WTC11 (cell line): ENCODE measurements around the gene HEPHL1. TPM values are rescaled to one million over a fixed set of nuclear protein-coding genes. Genes with fewer than 3 reads are reported as not detected.

ENCODE experiments used
- ATAC-seq: fragments of 200-7000 bp; cut with Tn5 transposase; 2 replicates; pipeline ENCODE4 v1.10.0; 2021; ENCODE audit warnings: mild to moderate bottlenecking, moderate library complexity
- CTCF ChIA-PET: fragments of 300-600 bp; sonication (Branson Sonifier 250); formaldehyde crosslinking; loops from one replicate; lab custom pipeline; 2021; ENCODE audit warnings: antibody characterized with exemption; lab: Charles Lee
- POLR2A ChIA-PET: fragments of 350-600 bp; sonication (Branson Sonifier 250); formaldehyde crosslinking; loops from one replicate; lab custom pipeline; 2021; ENCODE audit warnings: antibody characterized with exemption; lab: Charles Lee
- DNase-seq: peaks from one replicate; pipeline ENCODE4 v3.0.0; 2021; ENCODE audit warnings: low spot score
- H3K27ac Mint-ChIP-seq: 2 replicates; pipeline ENCODE4 v1.8.0; 2021; ENCODE audit warnings: mixed read lengths
- H3K27me3 Mint-ChIP-seq: 2 replicates; pipeline ENCODE4 v1.8.0; 2021; ENCODE audit warnings: low read depth, mild to moderate bottlenecking, moderate library complexity, mixed read lengths
- H3K36me3 Mint-ChIP-seq: 2 replicates; pipeline ENCODE4 v1.8.0; 2021; ENCODE audit warnings: mixed read lengths
- H3K4me1 Mint-ChIP-seq: 2 replicates; pipeline ENCODE4 v1.8.0; 2022; ENCODE audit warnings: mixed read lengths
- H3K4me3 Mint-ChIP-seq: 2 replicates; pipeline ENCODE4 v1.8.0; 2021; ENCODE audit warnings: mild to moderate bottlenecking, moderate library complexity, mixed read lengths
- H3K9me3 Mint-ChIP-seq: 2 replicates; pipeline ENCODE4 v1.8.0; 2021; ENCODE audit warnings: mixed read lengths
- FOXK1 ChIP-seq: sonication (generic); formaldehyde crosslinking; IDR thresholded peaks from 2 replicates; pipeline ENCODE4 v1.8.0; 2022; ENCODE audit warnings: mild to moderate bottlenecking, moderate library complexity, missing genetic modification reagents
- FOXP1 ChIP-seq: sonication (generic); formaldehyde crosslinking; IDR thresholded peaks from 2 replicates; pipeline ENCODE4 v1.8.0; 2022; ENCODE audit warnings: missing genetic modification reagents, mild to moderate bottlenecking, moderate library complexity, borderline replicate concordance
- ZNF232 ChIP-seq: sonication (generic); formaldehyde crosslinking; IDR thresholded peaks from 2 replicates; pipeline ENCODE4 v1.8.0; 2022; ENCODE audit warnings: mild to moderate bottlenecking, missing genetic modification reagents
- total RNA-seq: library from RNA; stranded (reverse); gene quantifications from 3 replicates; pipeline ENCODE4 v1.2.3, GENCODE V29; 2021
- TF ChIP-seq, protein P1 (sequence below): sonication (generic); formaldehyde crosslinking; IDR thresholded peaks from 2 replicates; pipeline ENCODE4 v1.8.1; 2022; ENCODE audit warnings: mild to moderate bottlenecking, moderate library complexity, missing genetic modification reagents
- TF ChIP-seq, protein P2 (sequence below): fragments of 250-450 bp; sonication (Bioruptor Pico); IDR thresholded peaks from 2 replicates; pipeline ENCODE4 v1.8.0; 2021; ENCODE audit warnings: mild to moderate bottlenecking
- TF ChIP-seq, protein P3 (sequence below): sonication (generic); formaldehyde crosslinking; conservative IDR thresholded peaks from 2 replicates; pipeline ENCODE4 v1.8.1; 2023; ENCODE audit warnings: mild to moderate bottlenecking, low read depth, missing genetic modification reagents, moderate library complexity
- TF ChIP-seq, protein P4 (sequence below): sonication (generic); formaldehyde crosslinking; IDR thresholded peaks from 2 replicates; pipeline ENCODE4 v1.8.1; 2023; ENCODE audit warnings: mild to moderate bottlenecking, moderate library complexity, missing genetic modification reagents
- TF ChIP-seq, protein P5 (sequence below): sonication (generic); formaldehyde crosslinking; IDR thresholded peaks from 2 replicates; pipeline ENCODE4 v1.8.0; 2022; ENCODE audit warnings: mild to moderate bottlenecking, missing genetic modification reagents
- TF ChIP-seq, protein P6 (sequence below): sonication (generic); formaldehyde crosslinking; IDR thresholded peaks from 2 replicates; pipeline ENCODE4 v1.8.0; 2023; ENCODE audit warnings: missing genetic modification reagents, mild to moderate bottlenecking, borderline replicate concordance
- TF ChIP-seq, protein P7 (sequence below): fragments of 250-450 bp; sonication (Bioruptor Pico); IDR thresholded peaks from 2 replicates; pipeline ENCODE4 v1.9.0; 2021; ENCODE audit warnings: mild to moderate bottlenecking, borderline replicate concordance

HEPHL1 gene
- total RNA-seq, 1 experiment from 2014 or later, result 0.13 TPM

DNA sequence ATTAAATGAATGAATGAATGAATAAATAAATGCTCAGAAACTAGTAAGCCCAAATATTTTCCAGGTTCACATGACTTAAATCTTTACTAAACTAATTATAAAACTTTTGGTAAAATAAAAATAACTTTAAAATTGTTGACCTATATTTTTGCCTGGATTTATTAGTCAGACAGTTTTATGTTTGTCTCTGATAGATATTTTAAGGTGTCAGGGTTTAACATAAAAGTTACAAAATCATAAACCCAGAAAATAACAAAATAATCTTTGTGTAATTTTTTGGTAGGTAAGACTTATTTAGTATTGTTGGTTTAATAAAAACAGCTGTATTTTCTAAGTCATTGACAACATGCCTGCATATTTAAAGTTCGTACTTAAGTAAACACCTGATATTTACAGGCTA lies 27.4 kb upstream of the HEPHL1 start (continued):
- TF ChIP-seq, protein P1, sequence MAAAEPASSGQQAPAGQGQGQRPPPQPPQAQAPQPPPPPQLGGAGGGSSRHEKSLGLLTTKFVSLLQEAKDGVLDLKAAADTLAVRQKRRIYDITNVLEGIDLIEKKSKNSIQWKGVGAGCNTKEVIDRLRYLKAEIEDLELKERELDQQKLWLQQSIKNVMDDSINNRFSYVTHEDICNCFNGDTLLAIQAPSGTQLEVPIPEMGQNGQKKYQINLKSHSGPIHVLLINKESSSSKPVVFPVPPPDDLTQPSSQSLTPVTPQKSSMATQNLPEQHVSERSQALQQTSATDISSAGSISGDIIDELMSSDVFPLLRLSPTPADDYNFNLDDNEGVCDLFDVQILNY (CRISPR knock-in tag), result no peak
- no peak for TF ChIP-seq ZNF232 (CRISPR knock-in tag)
- TF ChIP-seq, protein P2, sequence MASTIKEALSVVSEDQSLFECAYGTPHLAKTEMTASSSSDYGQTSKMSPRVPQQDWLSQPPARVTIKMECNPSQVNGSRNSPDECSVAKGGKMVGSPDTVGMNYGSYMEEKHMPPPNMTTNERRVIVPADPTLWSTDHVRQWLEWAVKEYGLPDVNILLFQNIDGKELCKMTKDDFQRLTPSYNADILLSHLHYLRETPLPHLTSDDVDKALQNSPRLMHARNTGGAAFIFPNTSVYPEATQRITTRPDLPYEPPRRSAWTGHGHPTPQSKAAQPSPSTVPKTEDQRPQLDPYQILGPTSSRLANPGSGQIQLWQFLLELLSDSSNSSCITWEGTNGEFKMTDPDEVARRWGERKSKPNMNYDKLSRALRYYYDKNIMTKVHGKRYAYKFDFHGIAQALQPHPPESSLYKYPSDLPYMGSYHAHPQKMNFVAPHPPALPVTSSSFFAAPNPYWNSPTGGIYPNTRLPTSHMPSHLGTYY (CRISPR knock-in tag), result no peak
- TF ChIP-seq, protein P3, sequence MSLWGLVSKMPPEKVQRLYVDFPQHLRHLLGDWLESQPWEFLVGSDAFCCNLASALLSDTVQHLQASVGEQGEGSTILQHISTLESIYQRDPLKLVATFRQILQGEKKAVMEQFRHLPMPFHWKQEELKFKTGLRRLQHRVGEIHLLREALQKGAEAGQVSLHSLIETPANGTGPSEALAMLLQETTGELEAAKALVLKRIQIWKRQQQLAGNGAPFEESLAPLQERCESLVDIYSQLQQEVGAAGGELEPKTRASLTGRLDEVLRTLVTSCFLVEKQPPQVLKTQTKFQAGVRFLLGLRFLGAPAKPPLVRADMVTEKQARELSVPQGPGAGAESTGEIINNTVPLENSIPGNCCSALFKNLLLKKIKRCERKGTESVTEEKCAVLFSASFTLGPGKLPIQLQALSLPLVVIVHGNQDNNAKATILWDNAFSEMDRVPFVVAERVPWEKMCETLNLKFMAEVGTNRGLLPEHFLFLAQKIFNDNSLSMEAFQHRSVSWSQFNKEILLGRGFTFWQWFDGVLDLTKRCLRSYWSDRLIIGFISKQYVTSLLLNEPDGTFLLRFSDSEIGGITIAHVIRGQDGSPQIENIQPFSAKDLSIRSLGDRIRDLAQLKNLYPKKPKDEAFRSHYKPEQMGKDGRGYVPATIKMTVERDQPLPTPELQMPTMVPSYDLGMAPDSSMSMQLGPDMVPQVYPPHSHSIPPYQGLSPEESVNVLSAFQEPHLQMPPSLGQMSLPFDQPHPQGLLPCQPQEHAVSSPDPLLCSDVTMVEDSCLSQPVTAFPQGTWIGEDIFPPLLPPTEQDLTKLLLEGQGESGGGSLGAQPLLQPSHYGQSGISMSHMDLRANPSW (CRISPR knock-in tag), result no peak
- no peak for TF ChIP-seq FOXK1 (CRISPR knock-in tag)
- TF ChIP-seq, protein P4, sequence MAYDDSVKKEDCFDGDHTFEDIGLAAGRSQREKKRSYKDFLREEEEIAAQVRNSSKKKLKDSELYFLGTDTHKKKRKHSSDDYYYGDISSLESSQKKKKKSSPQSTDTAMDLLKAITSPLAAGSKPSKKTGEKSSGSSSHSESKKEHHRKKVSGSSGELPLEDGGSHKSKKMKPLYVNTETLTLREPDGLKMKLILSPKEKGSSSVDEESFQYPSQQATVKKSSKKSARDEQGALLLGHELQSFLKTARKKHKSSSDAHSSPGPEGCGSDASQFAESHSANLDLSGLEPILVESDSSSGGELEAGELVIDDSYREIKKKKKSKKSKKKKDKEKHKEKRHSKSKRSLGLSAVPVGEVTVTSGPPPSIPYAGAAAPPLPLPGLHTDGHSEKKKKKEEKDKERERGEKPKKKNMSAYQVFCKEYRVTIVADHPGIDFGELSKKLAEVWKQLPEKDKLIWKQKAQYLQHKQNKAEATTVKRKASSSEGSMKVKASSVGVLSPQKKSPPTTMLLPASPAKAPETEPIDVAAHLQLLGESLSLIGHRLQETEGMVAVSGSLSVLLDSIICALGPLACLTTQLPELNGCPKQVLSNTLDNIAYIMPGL (CRISPR knock-in tag), result no peak
- TF ChIP-seq, protein P5, sequence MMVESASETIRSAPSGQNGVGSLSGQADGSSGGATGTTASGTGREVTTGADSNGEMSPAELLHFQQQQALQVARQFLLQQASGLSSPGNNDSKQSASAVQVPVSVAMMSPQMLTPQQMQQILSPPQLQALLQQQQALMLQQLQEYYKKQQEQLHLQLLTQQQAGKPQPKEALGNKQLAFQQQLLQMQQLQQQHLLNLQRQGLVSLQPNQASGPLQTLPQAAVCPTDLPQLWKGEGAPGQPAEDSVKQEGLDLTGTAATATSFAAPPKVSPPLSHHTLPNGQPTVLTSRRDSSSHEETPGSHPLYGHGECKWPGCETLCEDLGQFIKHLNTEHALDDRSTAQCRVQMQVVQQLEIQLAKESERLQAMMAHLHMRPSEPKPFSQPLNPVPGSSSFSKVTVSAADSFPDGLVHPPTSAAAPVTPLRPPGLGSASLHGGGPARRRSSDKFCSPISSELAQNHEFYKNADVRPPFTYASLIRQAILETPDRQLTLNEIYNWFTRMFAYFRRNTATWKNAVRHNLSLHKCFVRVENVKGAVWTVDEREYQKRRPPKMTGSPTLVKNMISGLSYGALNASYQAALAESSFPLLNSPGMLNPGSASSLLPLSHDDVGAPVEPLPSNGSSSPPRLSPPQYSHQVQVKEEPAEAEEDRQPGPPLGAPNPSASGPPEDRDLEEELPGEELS (CRISPR knock-in tag), result no peak

DNA sequence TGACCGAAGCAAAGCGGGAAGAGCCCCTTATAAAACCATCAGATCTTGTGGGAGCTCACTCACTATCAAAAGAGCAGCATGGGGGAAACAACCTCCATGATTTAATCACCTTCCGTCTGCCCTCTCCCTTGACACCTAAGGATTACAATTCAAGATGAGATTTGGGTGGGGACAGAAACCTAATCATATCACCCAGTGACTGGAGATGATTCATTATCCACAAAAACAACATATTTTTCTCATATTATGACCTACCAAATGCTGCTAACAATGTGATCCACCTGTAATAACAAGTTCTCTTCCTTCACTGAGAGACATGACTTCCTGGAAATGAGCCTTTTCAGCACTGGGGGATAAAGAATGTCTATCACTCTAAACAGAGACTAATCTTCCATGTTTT lies 23.4 kb upstream of the HEPHL1 start:
- H3K27me3 Mint-ChIP-seq, result peaks cover 4% of the 10 kb centered on the region; the same call in 1 of the 2 replicates
- peaks cover 24% of the 10 kb centered on the region for H3K9me3 Mint-ChIP-seq
- CTCF ChIA-PET, result no interaction called here
- H3K36me3 Mint-ChIP-seq, result peaks cover 11% of the 10 kb centered on the region
- TF ChIP-seq, protein P6, sequence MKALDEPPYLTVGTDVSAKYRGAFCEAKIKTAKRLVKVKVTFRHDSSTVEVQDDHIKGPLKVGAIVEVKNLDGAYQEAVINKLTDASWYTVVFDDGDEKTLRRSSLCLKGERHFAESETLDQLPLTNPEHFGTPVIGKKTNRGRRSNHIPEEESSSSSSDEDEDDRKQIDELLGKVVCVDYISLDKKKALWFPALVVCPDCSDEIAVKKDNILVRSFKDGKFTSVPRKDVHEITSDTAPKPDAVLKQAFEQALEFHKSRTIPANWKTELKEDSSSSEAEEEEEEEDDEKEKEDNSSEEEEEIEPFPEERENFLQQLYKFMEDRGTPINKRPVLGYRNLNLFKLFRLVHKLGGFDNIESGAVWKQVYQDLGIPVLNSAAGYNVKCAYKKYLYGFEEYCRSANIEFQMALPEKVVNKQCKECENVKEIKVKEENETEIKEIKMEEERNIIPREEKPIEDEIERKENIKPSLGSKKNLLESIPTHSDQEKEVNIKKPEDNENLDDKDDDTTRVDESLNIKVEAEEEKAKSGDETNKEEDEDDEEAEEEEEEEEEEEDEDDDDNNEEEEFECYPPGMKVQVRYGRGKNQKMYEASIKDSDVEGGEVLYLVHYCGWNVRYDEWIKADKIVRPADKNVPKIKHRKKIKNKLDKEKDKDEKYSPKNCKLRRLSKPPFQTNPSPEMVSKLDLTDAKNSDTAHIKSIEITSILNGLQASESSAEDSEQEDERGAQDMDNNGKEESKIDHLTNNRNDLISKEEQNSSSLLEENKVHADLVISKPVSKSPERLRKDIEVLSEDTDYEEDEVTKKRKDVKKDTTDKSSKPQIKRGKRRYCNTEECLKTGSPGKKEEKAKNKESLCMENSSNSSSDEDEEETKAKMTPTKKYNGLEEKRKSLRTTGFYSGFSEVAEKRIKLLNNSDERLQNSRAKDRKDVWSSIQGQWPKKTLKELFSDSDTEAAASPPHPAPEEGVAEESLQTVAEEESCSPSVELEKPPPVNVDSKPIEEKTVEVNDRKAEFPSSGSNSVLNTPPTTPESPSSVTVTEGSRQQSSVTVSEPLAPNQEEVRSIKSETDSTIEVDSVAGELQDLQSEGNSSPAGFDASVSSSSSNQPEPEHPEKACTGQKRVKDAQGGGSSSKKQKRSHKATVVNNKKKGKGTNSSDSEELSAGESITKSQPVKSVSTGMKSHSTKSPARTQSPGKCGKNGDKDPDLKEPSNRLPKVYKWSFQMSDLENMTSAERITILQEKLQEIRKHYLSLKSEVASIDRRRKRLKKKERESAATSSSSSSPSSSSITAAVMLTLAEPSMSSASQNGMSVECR (CRISPR knock-in tag), result no peak
- DNase-seq (no peak), ATAC-seq (no peak)
- no peak overlapping the region for H3K4me3 Mint-ChIP-seq
- POLR2A ChIA-PET, result no interaction called here
- H3K4me1 Mint-ChIP-seq, result no peaks in the 10 kb centered on the region
- H3K27ac Mint-ChIP-seq, result no peak overlapping the region

DNA sequence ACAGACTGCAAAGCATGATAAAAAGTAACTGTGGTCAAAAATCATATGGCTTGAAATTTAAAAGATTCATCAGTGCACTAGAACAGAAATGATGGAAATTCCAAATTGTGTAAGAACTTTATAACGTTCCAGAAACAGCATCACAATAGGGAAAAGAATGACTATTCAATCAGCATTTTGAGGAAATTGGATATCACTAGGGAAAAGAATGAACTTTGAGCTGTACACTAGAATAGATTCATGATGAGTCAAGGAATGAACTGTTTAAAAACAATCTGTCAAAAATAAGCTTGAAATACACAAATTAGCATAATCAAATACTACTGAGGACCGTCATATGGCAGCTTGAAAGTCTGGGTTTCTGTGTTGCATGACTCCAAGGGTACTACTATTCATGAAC lies 20.5 kb upstream of the HEPHL1 start:
- Mint-ChIP-seq H3K36me3 (no peaks in the 10 kb centered on the region), H3K27ac (no peak overlapping the region), H3K9me3 (peaks cover 17% of the 10 kb centered on the region), H3K4me1 (no peaks in the 10 kb centered on the region), H3K4me3 (no peak overlapping the region), H3K27me3 (no peaks in the 10 kb centered on the region)
- ATAC-seq (no peak), DNase-seq (no peak)
- TF ChIP-seq, protein P7, sequence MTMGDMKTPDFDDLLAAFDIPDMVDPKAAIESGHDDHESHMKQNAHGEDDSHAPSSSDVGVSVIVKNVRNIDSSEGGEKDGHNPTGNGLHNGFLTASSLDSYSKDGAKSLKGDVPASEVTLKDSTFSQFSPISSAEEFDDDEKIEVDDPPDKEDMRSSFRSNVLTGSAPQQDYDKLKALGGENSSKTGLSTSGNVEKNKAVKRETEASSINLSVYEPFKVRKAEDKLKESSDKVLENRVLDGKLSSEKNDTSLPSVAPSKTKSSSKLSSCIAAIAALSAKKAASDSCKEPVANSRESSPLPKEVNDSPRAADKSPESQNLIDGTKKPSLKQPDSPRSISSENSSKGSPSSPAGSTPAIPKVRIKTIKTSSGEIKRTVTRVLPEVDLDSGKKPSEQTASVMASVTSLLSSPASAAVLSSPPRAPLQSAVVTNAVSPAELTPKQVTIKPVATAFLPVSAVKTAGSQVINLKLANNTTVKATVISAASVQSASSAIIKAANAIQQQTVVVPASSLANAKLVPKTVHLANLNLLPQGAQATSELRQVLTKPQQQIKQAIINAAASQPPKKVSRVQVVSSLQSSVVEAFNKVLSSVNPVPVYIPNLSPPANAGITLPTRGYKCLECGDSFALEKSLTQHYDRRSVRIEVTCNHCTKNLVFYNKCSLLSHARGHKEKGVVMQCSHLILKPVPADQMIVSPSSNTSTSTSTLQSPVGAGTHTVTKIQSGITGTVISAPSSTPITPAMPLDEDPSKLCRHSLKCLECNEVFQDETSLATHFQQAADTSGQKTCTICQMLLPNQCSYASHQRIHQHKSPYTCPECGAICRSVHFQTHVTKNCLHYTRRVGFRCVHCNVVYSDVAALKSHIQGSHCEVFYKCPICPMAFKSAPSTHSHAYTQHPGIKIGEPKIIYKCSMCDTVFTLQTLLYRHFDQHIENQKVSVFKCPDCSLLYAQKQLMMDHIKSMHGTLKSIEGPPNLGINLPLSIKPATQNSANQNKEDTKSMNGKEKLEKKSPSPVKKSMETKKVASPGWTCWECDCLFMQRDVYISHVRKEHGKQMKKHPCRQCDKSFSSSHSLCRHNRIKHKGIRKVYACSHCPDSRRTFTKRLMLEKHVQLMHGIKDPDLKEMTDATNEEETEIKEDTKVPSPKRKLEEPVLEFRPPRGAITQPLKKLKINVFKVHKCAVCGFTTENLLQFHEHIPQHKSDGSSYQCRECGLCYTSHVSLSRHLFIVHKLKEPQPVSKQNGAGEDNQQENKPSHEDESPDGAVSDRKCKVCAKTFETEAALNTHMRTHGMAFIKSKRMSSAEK, result no peak
- no peak for TF ChIP-seq FOXP1
- ChIA-PET POLR2A (no interaction called here), CTCF (interaction anchor here (1.2 kb wide), 1 partner anchor 105 kb away, joined by 3 read pairs; no protein-coding TSS in a partner anchor)
